Prostate gland (tissue), 2 donors: ENCODE measurements around the gene EPAS1. TPM values are rescaled to one million over a fixed set of nuclear protein-coding genes. Genes with fewer than 3 reads are reported as not detected.
A peak's percentile ranks its signal among the peaks of the same experiment; 100 is the strongest.

Experiments
- DNase-seq: peaks from one replicate; pipeline ENCODE4 v3.0.0-alpha.2; 2019; ENCODE audit warnings: low spot score
- H3K27ac ChIP-seq, 2 donors: fragments of 200-600 bp; sonication (generic); 2 replicates each; pipeline ENCODE4 v1.5.1; 2017 to 2019
- H3K27me3 ChIP-seq: fragments of 200-600 bp; sonication (generic); replicated peaks from 2 replicates; pipeline ENCODE4 v1.5.1; 2019; ENCODE audit not compliant: insufficient read depth
- H3K36me3 ChIP-seq, 2 donors: fragments of 200-600 bp; sonication (generic); 1 replicate in 1 of 2; 2 replicates in 1 of 2; pipeline versions ENCODE4 v1.5.1 to v1.8.1; 2017 to 2019
- H3K4me1 ChIP-seq: fragments of 200-600 bp; sonication (generic); replicated peaks from 2 replicates; pipeline ENCODE4 v1.5.1; 2019
- H3K4me3 ChIP-seq, 2 donors: fragments of 200-600 bp; sonication (generic); 2 replicates each; pipeline ENCODE4 v1.5.1; 2017 to 2019
- H3K9me3 ChIP-seq: fragments of 200-600 bp; sonication (generic); 2 replicates; pipeline ENCODE4 v1.5.1; 2017
- CTCF ChIP-seq, 4 experiments: fragments of 200-600 bp in 2 of 4; fragments of 450-650 bp in 2 of 4; sonication (generic) in 2 of 4; IDR thresholded peaks; 1 replicate in 3 of 4; 2 replicates in 1 of 4; pipeline ENCODE4 v1.5.1; 2016 to 2019; ENCODE audit warnings: antibody characterized with exemption in 4 of 4, mild to moderate bottlenecking in 2 of 4, moderate library complexity in 2 of 4
- POLR2A ChIP-seq: fragments of 450-650 bp; IDR thresholded peaks from one replicate; pipeline ENCODE4 v1.6.1; 2016; ENCODE audit warnings: antibody characterized with exemption, mild to moderate bottlenecking
- POLR2AphosphoS5 ChIP-seq: sonication (generic); formaldehyde crosslinking; IDR thresholded peaks from one replicate; pipeline ENCODE4 v1.6.1; 2017; ENCODE audit warnings: antibody characterized with exemption
- WGBS: methylation state at CpG from one replicate; pipeline ENCODE4 v1.1.5; 2018; 5-methylcytosine and 5-hydroxymethylcytosine counted together
- intact Hi-C: fragments of 100-400 bp; cut with DNase I; formaldehyde crosslinking; loops from one replicate; pipeline ENCODE4 v1.14.2; 2022
- total RNA-seq, 2 donors: library from RNA; depleted of rRNA; stranded (reverse); fragments of >200 nt; gene quantifications; one replicate each; pipeline ENCODE4 v1.1.0, GENCODE V29; 2016

Gene EPAS1
- total RNA-seq, 2 donors from 2014 or later = 109 to 356 TPM

- 92% methylated on average over 16 of the region's 16 CpGs for WGBS
- TF ChIP-seq CTCF (IDR thresholded peaks at IDR 0.05) (no peak), POLR2AphosphoS5 (no peak), POLR2A (no peak)
- DNase-seq = no peak
- H3K27me3 ChIP-seq = no peaks in the 10 kb centered on the region
- H3K4me1 ChIP-seq = peaks cover 5% of the 10 kb centered on the region
- intact Hi-C loops = no loop called here
- no peaks in the 10 kb centered on the region for H3K9me3 ChIP-seq
- peak overlapping the region in 1 of 2 donors; percentile 10 for H3K27ac ChIP-seq
- H3K4me3 ChIP-seq = no peak overlapping the region
- H3K36me3 ChIP-seq = peaks cover 0 to 6% of the 10 kb centered on the region in 2 donors
Observed at GRCh38 chr2:46377666-46378560, 80.7 kb downstream of the EPAS1 start.

- no peak overlapping the region for H3K27ac ChIP-seq
- intact Hi-C loops = no loop called here
- H3K4me1 ChIP-seq = peaks cover 5% of the 10 kb centered on the region
- DNase-seq = no peak
- WGBS = 69% methylated on average over 3 of the region's 3 CpGs
- no peaks in the 10 kb centered on the region for H3K27me3 ChIP-seq
- TF ChIP-seq POLR2AphosphoS5 = no peak
- no peak for TF ChIP-seq CTCF (IDR thresholded peaks at IDR 0.05)
- TF ChIP-seq POLR2A = no peak
- H3K4me3 ChIP-seq = no peak overlapping the region
- H3K36me3 ChIP-seq = peaks cover 0 to 6% of the 10 kb centered on the region in 2 donors
- H3K9me3 ChIP-seq = no peaks in the 10 kb centered on the region
Observed at GRCh38 chr2:46378616-46379015, 81.4 kb downstream of the EPAS1 start.

GRCh38 chr2:46379213-46380037 lies 82.2 kb downstream of the EPAS1 start:
- intact Hi-C loops = no loop called here
- Histone ChIP-seq H3K9me3 (no peaks in the 10 kb centered on the region), H3K27me3 (no peaks in the 10 kb centered on the region), H3K36me3 (peaks cover 0 to 9% of the 10 kb centered on the region in 2 donors), H3K4me1 (peaks cover 5% of the 10 kb centered on the region), H3K27ac (no peak overlapping the region), H3K4me3 (no peak overlapping the region)
- no peak for TF ChIP-seq POLR2AphosphoS5
- TF ChIP-seq POLR2A = no peak
- no peak for TF ChIP-seq CTCF (IDR thresholded peaks at IDR 0.05)
- DNase-seq = no peak
- WGBS = 76% methylated on average over 9 of the region's 9 CpGs

GRCh38 chr2:46380038-46380940 lies 83.1 kb downstream of the EPAS1 start:
- H3K4me1 ChIP-seq = peaks cover 5% of the 10 kb centered on the region
- no peak for TF ChIP-seq POLR2AphosphoS5
- no peak for TF ChIP-seq POLR2A
- no peak for TF ChIP-seq CTCF (IDR thresholded peaks at IDR 0.05)
- WGBS = 94% methylated on average over 22 of the region's 22 CpGs
- no peak for DNase-seq
- intact Hi-C loops = no loop called here
- no peak overlapping the region for H3K27ac ChIP-seq
- H3K9me3 ChIP-seq = no peaks in the 10 kb centered on the region
- peaks cover 0 to 10% of the 10 kb centered on the region in 2 donors for H3K36me3 ChIP-seq
- H3K4me3 ChIP-seq = no peak overlapping the region
- no peaks in the 10 kb centered on the region for H3K27me3 ChIP-seq
